Calu3 (cell line): ENCODE measurements around the gene CMIP. TPM values are rescaled to one million over a fixed set of nuclear protein-coding genes. Genes with fewer than 3 reads are reported as not detected.

ENCODE experiments used
- BruUV-seq: library from RNA; stranded (reverse); fragments of 400-500 nt; replicated peaks from 2 replicates; lab custom pipeline; 2021; lab: Mats Ljungman, UMichigan
- CTCF ChIA-PET: fragments of 300-600 bp; sonication (Branson Sonifier 250); formaldehyde crosslinking; loops from one replicate; lab custom pipeline; 2022; ENCODE audit warnings: antibody characterized with exemption; lab: Charles Lee
- DNase-seq: peaks from one replicate; pipeline ENCODE4 v3.0.0; 2022
- H3K27ac Mint-ChIP-seq: one replicate; pipeline ENCODE4 v1.8.0; 2022; ENCODE audit warnings: mixed read lengths; ENCODE audit not compliant: unreplicated experiment
- H3K27me3 Mint-ChIP-seq: one replicate; pipeline ENCODE4 v1.8.0; 2022; ENCODE audit warnings: mixed read lengths; ENCODE audit not compliant: unreplicated experiment
- H3K36me3 Mint-ChIP-seq: one replicate; pipeline ENCODE4 v1.8.0; 2022; ENCODE audit warnings: mild to moderate bottlenecking, moderate library complexity, mixed read lengths; ENCODE audit not compliant: insufficient read depth, unreplicated experiment
- H3K4me1 Mint-ChIP-seq: one replicate; pipeline ENCODE4 v1.8.0; 2022; ENCODE audit warnings: mild to moderate bottlenecking, low read depth, mixed read lengths; ENCODE audit not compliant: unreplicated experiment
- H3K4me3 Mint-ChIP-seq: one replicate; pipeline ENCODE4 v1.8.0; 2022; ENCODE audit warnings: mild to moderate bottlenecking, low read depth, moderate library complexity, mixed read lengths; ENCODE audit not compliant: unreplicated experiment
- H3K9me3 Mint-ChIP-seq: one replicate; pipeline ENCODE4 v1.8.0; 2022; ENCODE audit warnings: low read depth, mixed read lengths; ENCODE audit not compliant: unreplicated experiment
- CTCF ChIP-seq: fragments of 200-600 bp; IDR thresholded peaks from one replicate; pipeline ENCODE4 v1.8.0; 2022; ENCODE audit warnings: antibody characterized with exemption; ENCODE audit not compliant: unreplicated experiment
- intact Hi-C: fragments of 100-400 bp; cut with micrococcal nuclease; formaldehyde crosslinking; loops from one replicate; pipeline ENCODE4 v1.10.0; 2022; ENCODE audit not compliant: unreplicated experiment
- total RNA-seq: library from RNA; stranded (reverse); gene quantifications from 2 replicates; pipeline ENCODE4 v1.2.3, GENCODE V29; 2022

The CMIP gene
- total RNA-seq, 1 experiment from 2014 or later = 82.7 TPM

GRCh38 chr16:81469183-81469677, 24.6 kb downstream of the CMIP start:
- CTCF ChIA-PET = no interaction called here
- intact Hi-C loops = no loop called here
- H3K4me3 Mint-ChIP-seq = no peak overlapping the region
- no peaks in the 10 kb centered on the region for H3K36me3 Mint-ChIP-seq
- no TSS peak for BruUV-seq
- H3K27me3 Mint-ChIP-seq = no peaks in the 10 kb centered on the region
- no peaks in the 10 kb centered on the region for H3K9me3 Mint-ChIP-seq
- peaks cover 26% of the 10 kb centered on the region for H3K4me1 Mint-ChIP-seq
- no peak for TF ChIP-seq CTCF
- DNase-seq = no peak
- H3K27ac Mint-ChIP-seq = no peak overlapping the region

- Mint-ChIP-seq H3K27ac (no peak overlapping the region), H3K36me3 (no peaks in the 10 kb centered on the region)
- CTCF ChIA-PET = interaction anchor here (1.3 kb wide), 1 partner anchor 261 kb away, joined by 4 read pairs; no protein-coding TSS in a partner anchor
Observed at GRCh38 chr16:81469710-81470535, 25.3 kb downstream of the CMIP start.

GRCh38 chr16:81470796-81471636, 26.4 kb downstream of the CMIP start:
- CTCF ChIA-PET = interaction anchor here (0.6 to 1.3 kb wide), 2 partner anchors 43 to 260 kb away, joined by 4 to 6 read pairs; no protein-coding TSS in a partner anchor
- BruUV-seq = no TSS peak
- DNase-seq = no peak
- H3K9me3 Mint-ChIP-seq = no peaks in the 10 kb centered on the region
- H3K36me3 Mint-ChIP-seq = peaks cover 3% of the 10 kb centered on the region
- H3K27me3 Mint-ChIP-seq = no peaks in the 10 kb centered on the region
- TF ChIP-seq CTCF = no peak
- H3K27ac Mint-ChIP-seq = no peak overlapping the region
- H3K4me3 Mint-ChIP-seq = no peak overlapping the region
- peaks cover 28% of the 10 kb centered on the region for H3K4me1 Mint-ChIP-seq
- intact Hi-C loops = no loop called here

More at GRCh38 chr16:81469710-81470535, 25.3 kb downstream of the CMIP start:
- no peak overlapping the region for H3K4me3 Mint-ChIP-seq
- H3K9me3 Mint-ChIP-seq = no peaks in the 10 kb centered on the region
- DNase-seq = no peak
- no TSS peak for BruUV-seq
- TF ChIP-seq CTCF = no peak
- intact Hi-C loops = no loop called here
- no peaks in the 10 kb centered on the region for H3K27me3 Mint-ChIP-seq
- H3K4me1 Mint-ChIP-seq = peaks cover 30% of the 10 kb centered on the region

GRCh38 chr16:81471882-81472281, 27.3 kb downstream of the CMIP start:
- CTCF ChIA-PET = interaction anchor here (0.6 kb wide), 1 partner anchor 42 kb away, joined by 6 read pairs; no protein-coding TSS in a partner anchor
- intact Hi-C loops = no loop called here
- BruUV-seq = no TSS peak
- Mint-ChIP-seq H3K4me1 (peaks cover 21% of the 10 kb centered on the region), H3K4me3 (no peak overlapping the region), H3K27ac (no peak overlapping the region), H3K36me3 (peaks cover 10% of the 10 kb centered on the region), H3K27me3 (no peaks in the 10 kb centered on the region), H3K9me3 (no peaks in the 10 kb centered on the region)
- no peak for TF ChIP-seq CTCF
- DNase-seq = no peak
